Effector CD4-positive, alpha-beta T cell (primary cell): ENCODE measurements around the gene EXOSC7.
A peak's percentile ranks its signal among the peaks of the same experiment; 100 is the strongest.
"Not testable (repeated sequence)": the region's sequence is repeated elsewhere in the genome, so short reads cannot be mapped to it uniquely, and the experiment has no call there.

Experiments
- DNase-seq: peaks from one replicate; pipeline ENCODE4 v3.0.0-alpha.2; 2020
- total RNA-seq: gene quantifications from one replicate; lab custom pipeline; 2026; lab: John Stamatoyannopoulos, UW

Gene EXOSC7
- 14.3 reads per million, percentile 39 among the genes with 10 or more reads in this experiment for total RNA-seq

- DNase-seq: peak; percentile 89
Observed at GRCh38 chr3:44976002-44976815, at the start of gene EXOSC7, which contains the start of gene ZDHHC3. Gene EXOSC7, plus strand, starts transcription at chr3:44976244. Its CDS starts 34 bp downstream, at chr3:44976278. Gene ZDHHC3, minus strand, starts transcription at chr3:44976174. Its CDS starts 16,738 bp downstream, at chr3:44959436.

GRCh38 chr3:44926921-44927320 is 49.1 kb upstream of the EXOSC7 start:
- no peak for DNase-seq

- DNase-seq: no peak
Observed at GRCh38 chr3:44927371-44927770, 48.7 kb upstream of the EXOSC7 start.

DNA sequence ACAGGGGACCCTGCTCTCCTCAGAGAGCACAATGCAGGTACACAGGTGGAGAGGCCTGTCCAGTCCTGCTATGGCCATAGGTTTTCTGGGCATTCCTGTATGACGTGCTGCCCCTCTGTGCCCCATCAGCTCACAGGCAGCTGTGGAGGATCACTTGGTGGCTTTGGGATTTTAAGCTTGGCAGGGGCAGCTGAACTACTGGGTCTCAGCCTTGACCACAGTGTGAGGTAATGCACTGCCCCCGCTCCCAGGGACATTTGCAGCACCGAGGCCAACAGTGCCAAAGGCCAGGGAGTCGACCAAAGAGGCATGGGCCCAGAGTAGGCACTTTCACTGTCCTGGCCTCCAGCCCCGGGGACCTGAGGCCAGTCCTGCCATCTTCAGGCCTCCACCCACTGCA is 46.3 kb upstream of the EXOSC7 start:
- DNase-seq: no peak

- DNase-seq: no peak
Observed at GRCh38 chr3:44930911-44931310, 45.1 kb upstream of the EXOSC7 start.

- no peak for DNase-seq
Observed at GRCh38 chr3:44931791-44932190, 44.3 kb upstream of the EXOSC7 start.

- no peak for DNase-seq
Observed at GRCh38 chr3:44932271-44932670, 43.8 kb upstream of the EXOSC7 start.

GRCh38 chr3:44932986-44933944 is 42.8 kb upstream of the EXOSC7 start:
- DNase-seq: no peak

- DNase-seq: no peak
Observed at GRCh38 chr3:44939581-44940036, 36.4 kb upstream of the EXOSC7 start.

- no peak for DNase-seq
Observed at GRCh38 chr3:44942202-44942921, 33.7 kb upstream of the EXOSC7 start.

- DNase-seq: no peak
Observed at GRCh38 chr3:44948239-44948638, 27.8 kb upstream of the EXOSC7 start.

GRCh38 chr3:44949770-44950169 is 26.3 kb upstream of the EXOSC7 start:
- DNase-seq: not testable (repeated sequence)

DNA sequence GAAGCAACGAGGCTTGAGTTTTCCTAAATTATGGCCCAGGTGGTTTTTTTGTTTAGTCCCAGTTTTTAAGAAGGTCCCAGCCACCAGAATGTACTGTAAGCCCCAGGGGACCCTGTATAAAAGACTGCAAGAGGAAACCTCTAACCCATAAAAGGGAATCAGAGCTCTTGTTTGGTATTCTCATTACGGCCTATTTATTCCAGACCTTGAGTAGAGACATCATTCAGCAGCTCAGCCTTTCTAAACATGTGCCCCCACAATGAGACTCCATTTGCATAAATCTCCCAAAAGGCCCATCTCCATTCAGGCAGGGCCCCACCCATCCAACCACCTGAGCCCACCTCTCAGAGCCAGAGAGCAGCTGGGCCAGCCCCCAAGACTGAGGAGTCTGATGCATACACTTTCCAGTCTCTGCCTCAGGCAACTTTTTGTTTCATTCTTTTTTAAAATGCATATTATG is 25.7 kb upstream of the EXOSC7 start:
- DNase-seq: no peak

DNA sequence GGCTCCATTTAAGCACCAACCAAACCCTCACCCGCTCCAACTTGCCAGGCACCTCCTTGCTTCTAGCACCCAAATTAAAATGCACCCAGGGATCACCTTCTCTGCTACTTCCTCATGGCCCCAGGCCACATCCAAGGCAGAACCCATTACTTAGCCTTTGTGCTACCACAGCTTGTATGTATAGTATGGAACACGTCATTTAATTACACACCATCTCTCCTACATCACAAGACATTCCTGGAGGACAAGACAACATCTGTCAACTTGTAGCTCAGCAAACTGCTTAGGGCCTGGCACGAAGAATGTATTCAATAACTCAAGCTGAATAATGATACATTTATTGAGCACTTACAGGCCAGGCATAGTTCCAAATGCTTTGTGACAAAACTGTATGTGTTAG is 23.4 kb upstream of the EXOSC7 start:
- DNase-seq: no peak

- no peak for DNase-seq
Observed at GRCh38 chr3:44954304-44954703, 21.7 kb upstream of the EXOSC7 start.

GRCh38 chr3:44954962-44955361 is 21.1 kb upstream of the EXOSC7 start:
- no peak for DNase-seq

DNA sequence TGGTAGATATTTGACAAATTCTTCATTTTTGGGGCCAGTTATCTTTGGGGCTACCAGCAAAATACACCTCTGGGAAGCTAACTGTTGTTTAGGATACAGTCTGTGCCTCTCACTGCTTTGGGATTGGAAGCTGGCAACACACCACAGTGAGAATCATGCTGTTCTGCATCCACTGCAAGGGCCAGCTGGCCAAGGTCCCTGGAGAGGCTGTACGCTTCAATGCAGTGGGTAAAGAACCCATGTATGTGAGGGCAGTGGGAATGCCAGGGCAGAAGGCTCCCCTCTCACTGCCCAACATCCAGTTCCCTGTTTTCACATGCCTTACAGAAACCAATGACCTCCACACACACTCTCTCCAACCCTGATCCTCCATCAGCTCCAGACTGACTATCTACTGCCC is 20.1 kb upstream of the EXOSC7 start:
- DNase-seq: no peak

DNA sequence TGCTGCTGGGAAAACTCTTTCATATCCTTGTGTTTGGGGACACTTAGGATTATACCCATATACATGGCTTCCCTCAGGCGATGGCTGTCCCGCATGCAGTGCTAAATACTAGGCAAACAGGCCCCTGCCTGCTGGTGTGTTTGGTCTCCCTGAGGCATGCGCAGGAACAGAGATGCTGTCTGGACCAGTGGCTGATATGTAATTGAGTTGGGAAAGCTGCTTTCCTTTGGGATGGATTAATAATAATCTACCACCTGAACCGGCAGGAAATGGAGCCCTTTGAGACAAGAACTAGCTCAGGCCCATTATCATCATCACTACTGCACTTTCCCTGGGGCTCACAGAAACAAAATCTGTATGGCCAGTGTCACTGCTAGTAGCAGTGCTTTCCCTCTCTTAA is 18.1 kb upstream of the EXOSC7 start:
- DNase-seq: no peak

GRCh38 chr3:44958386-44958785 is 17.7 kb upstream of the EXOSC7 start:
- DNase-seq: no peak

GRCh38 chr3:44960387-44961026 is 15.5 kb upstream of the EXOSC7 start:
- no peak for DNase-seq

DNA sequence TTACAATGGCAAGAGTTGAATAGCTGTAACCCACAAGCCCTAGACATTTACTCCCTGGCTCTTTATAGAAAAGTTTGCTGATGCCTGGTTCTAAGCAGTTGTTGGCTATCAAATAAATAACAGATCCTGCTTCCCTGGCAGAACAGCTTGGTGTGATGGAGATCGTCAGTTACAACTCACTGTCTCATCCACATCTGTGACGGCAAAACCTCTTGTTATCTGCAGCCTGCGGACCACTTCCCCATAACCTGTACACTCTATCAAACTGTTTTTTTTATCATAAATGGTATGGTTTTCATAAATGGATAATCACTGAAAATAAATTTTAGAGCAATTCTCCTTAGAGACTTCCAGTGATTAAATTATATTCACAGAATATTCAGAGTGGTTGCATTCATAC is 14.2 kb upstream of the EXOSC7 start:
- DNase-seq: no peak
